T47D (cell line): ENCODE data around the gene PARP1.

Experiments used
- DNase-seq, 2 experiments: peaks; one replicate each; pipeline versions ENCODE4 v3.0.0 to v3.0.0-alpha.2; 2011 to 2012; ENCODE audit warnings: low read depth in 1 of 2, low spot score in 1 of 2
- JUND ChIP-seq: IDR thresholded peaks from 2 replicates; pipeline ENCODE4 v1.6.1; 2012; ENCODE audit warnings: low read depth
- in situ Hi-C: cut with HindIII; loops from 2 replicates; pipeline ENCODE4 v1.10.0; 2016; ENCODE audit warnings: low sequenced_read_pairs, low pct_unique_long_range_greater_than_20kb

Gene PARP1

DNA sequence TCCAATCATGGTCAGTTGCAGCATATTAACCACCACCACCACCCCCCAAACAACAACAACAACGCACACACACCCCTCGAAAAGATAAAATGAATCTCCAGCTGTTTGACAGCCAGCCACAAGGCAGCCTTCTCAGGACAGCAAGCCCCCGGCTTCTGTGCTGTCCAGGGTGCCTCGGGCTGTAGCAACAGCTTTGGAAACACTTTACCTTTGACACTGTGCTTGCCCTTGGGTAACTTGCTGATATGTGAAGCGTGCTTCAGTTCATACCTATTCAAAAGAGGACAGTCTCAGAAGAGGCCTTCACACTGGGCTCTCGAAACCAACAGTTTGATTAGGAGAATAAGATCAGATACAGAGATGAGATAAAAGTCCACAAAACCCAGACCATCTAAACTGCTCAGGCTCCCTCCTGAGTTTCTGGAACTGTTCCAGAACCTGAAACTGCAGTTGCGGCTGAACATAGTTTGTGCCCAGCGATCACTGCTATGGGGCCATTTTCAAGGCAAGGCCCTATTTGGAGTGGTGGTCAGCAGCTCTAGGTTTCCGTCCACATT, 44.9 kb downstream of the PARP1 start:
- in situ Hi-C loops: no loop called here
- TF ChIP-seq JUND: no peak
- no peak for DNase-seq

- no peak for TF ChIP-seq JUND
- in situ Hi-C loops: no loop called here
- no peak for DNase-seq
Observed at GRCh38 chr1:226362361-226362760, 45.5 kb downstream of the PARP1 start.

GRCh38 chr1:226360106-226360746, 47.7 kb downstream of the PARP1 start:
- in situ Hi-C loops: no loop called here
- no peak for DNase-seq
- TF ChIP-seq JUND: no peak

- in situ Hi-C loops: no loop called here
- no peak for DNase-seq
- no peak for TF ChIP-seq JUND
Observed at GRCh38 chr1:226357416-226357815, 50.5 kb downstream of the PARP1 start.

DNA sequence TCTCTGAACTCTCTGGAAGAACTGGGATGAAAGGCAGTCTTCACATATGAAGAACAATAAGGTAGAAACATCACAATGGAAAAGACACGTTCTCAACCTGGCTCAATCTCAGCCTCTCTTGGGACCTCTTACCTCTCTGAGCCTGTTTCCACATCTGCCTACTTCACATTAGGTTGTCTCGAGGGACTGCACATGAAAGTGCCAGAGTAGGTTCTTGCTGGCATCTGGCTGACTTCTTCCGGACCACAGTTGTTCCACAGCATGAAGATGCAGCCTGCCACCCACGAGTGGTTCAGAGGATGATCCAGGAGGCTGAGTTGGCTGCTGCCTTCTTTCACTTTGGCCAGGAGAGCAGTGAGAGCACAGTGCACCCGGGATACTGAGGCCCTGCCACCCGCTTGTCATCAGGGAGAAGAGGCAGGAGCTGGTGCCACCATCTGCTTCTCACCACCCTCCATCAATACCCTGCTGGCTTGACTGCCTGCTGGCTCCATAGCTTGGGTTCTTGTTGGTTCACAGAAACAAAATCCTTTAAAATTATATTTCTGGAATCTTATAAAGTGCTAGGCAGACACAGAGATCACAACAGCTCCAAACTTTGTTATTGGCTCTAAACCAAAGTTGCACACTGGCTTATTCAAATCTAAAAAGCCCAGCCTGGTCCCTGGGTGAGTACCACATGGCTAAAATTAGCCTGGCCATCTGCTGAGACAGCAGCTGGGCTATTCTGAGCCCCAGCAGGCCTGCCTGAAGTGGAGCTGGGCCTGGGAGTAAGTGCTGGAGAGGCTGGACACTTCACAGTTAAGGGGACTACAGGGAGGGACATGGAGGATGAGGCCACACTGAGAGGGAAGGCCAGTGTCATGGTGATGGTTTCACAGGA, 52.0 kb downstream of the PARP1 start:
- no peak for TF ChIP-seq JUND
- in situ Hi-C loops: no loop called here
- no peak for DNase-seq

- no peak for DNase-seq
- in situ Hi-C loops: no loop called here
- TF ChIP-seq JUND: no peak
Observed at GRCh38 chr1:226355016-226355415, 52.9 kb downstream of the PARP1 start.

GRCh38 chr1:226353698-226354525, 54.0 kb downstream of the PARP1 start:
- in situ Hi-C loops: no loop called here
- DNase-seq: no peak
- no peak for TF ChIP-seq JUND

DNA sequence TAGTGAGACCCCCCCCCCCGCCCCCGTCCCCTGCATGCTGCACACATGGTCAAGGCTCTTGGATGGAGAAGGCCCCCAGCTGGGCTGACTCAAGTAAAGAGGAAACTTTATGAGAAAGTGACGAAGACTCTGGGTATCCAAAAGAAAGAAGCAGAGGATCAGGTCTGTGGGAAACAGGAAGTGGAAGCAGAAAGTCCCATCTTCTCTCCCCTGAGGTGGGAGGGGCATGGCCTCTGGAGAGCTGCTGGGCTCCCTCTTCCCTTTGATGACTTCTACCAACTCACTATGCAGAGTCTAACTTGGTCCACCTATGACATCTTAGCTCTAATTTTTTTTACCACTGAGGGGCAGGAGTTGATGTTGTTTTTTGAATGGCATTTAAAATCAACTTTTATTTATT, 56.2 kb downstream of the PARP1 start:
- DNase-seq: no peak
- in situ Hi-C loops: no loop called here
- TF ChIP-seq JUND: no peak

GRCh38 chr1:226350519-226350865, 57.4 kb downstream of the PARP1 start:
- in situ Hi-C loops: no loop called here
- DNase-seq: no peak
- no peak for TF ChIP-seq JUND

DNA sequence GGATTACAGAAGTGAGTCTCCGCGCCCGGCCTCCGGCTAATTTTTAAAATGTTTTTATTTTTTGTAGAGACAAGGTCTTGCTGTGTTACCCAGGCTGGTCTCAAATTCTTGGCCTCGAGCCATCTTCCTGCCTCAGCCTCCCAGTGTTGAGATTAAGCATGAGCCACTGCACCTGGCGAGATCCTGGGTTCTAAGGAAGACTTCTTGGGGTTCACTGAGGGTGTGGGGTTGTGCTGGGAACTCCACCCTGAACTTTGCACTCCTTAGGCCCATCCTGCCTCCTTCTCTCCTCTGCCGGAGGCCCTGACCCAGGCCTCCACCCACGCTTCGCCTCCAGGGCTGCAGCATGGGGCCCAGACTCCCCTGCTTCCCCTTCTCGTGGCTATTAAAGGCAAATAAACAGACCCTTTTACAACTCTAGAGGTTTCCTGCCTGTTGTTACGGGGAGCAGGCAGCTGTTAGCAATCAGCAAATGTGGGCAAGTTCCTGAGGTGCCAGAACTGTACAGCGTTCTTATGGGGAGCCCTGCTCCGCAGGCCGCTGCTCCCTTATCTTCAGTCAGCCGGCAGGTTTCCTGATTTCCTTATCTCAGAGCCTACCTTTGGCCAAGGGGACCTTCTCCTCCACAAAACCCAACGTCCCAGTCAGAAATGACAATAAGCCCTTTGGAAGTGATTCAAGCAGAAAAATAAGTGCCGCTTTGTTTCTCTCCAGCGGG, 57.9 kb downstream of the PARP1 start:
- TF ChIP-seq JUND: no peak
- DNase-seq: no peak
- in situ Hi-C loops: no loop called here

- DNase-seq: no peak
- in situ Hi-C loops: no loop called here
- TF ChIP-seq JUND: no peak
Observed at GRCh38 chr1:226349081-226349480, 58.8 kb downstream of the PARP1 start.

- DNase-seq: no peak
- TF ChIP-seq JUND: no peak
- in situ Hi-C loops: no loop called here
Observed at GRCh38 chr1:226344441-226345259, 63.2 kb downstream of the PARP1 start.
